Measurements from ENCODE around the gene FHOD1. TPM values are rescaled to one million over a fixed set of nuclear protein-coding genes. Genes with fewer than 3 reads are reported as not detected.

The FHOD1 gene
- total RNA-seq, 2 experiments from 2014 or later: 76.4 to 79.9 TPM

DNA sequence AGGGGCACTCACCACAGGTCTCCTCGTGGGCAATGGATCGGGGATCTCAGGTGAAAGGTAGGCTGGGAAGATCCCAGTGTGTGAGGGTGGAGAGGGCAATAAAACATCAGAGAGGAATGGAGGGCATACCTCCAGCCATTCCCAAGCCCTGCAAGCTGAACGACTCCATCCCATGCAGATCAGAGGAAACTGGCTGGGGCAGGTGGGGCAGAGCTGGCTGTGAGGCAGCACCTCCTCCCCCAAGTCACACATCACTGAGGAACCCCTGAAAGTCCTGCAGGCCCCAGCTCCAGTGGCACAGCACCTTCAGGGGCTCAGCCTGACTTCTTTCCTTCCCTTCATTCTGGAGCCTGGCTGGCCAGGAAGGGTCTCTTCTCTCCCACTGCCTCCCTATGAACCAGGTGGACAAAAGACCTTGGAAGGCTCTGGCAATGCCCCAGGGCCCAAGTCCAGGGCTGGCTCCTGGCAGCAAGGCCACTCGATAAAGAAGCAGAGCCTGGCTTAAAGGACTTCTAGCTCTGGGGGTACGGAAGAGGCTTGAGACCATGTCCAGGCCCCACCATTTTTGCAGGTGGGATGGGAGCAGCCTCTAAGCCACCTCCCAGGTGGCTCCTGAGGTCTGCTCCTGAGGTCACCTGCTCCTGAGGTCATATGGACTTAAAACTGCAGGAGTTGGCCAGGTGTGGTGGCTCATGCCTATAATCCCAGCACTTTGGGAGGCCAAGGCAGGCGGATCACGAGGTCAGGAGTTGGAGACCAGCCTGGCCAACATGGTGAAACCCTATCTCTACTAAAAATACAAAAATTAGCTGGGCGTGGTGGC lies 33.9 kb downstream of the FHOD1 start:
- Mint-ChIP-seq H3K27me3 (no peaks in the 10 kb centered on the region), H3K4me1 (no peaks in the 10 kb centered on the region), H3K9me3 (no peaks in the 10 kb centered on the region), H3K36me3 (no peaks in the 10 kb centered on the region), H3K27ac (no peak overlapping the region), H3K4me3 (no peak overlapping the region)
- no peak for DNase-seq

DNA sequence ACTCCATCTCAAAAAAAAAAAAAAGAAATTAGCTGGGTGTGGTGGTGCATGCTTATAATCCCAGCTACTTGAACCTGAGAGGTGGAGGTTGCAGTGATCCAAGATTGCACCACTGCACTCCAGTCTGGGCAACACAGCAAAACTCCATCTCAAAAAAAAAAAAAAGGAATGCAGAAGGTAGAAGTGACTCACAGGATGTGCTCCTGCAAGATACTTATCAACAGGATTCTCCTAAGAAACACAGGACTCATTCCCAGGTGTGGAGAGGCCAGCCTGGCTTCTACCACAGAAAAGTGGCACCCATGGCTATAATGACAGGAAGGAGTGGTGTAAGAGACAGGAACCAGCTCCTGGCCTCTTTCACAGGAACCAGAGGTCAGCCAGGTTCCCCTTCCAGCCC lies 34.5 kb downstream of the FHOD1 start:
- H3K27me3 Mint-ChIP-seq: no peaks in the 10 kb centered on the region
- no peaks in the 10 kb centered on the region for H3K9me3 Mint-ChIP-seq
- H3K27ac Mint-ChIP-seq: no peak overlapping the region
- DNase-seq: no peak
- H3K36me3 Mint-ChIP-seq: no peaks in the 10 kb centered on the region
- H3K4me1 Mint-ChIP-seq: no peaks in the 10 kb centered on the region
- H3K4me3 Mint-ChIP-seq: no peak overlapping the region

DNA sequence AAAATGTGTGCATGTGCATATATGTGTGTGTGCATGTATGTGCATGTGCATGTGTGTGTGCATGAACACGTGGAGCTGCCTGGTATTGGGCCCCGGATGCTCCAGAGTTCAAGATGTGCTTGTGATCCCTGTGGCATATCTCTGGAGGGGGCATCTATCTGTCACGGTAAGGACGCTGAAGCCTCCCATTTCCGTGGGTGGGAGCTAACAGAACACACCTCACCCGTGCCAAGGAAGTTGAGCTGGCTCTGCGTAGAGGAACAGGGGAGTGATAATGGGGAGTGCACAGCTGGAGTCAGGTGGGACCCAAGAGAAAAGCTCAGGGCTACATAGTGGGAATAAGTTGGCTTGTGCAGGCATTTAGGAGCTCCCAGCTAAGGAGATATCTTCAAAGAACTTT lies 35.6 kb downstream of the FHOD1 start:
- DNase-seq: no peak
- Mint-ChIP-seq H3K4me3 (no peak overlapping the region), H3K4me1 (no peaks in the 10 kb centered on the region), H3K27ac (no peak overlapping the region), H3K9me3 (no peaks in the 10 kb centered on the region), H3K27me3 (no peaks in the 10 kb centered on the region), H3K36me3 (no peaks in the 10 kb centered on the region)

DNA sequence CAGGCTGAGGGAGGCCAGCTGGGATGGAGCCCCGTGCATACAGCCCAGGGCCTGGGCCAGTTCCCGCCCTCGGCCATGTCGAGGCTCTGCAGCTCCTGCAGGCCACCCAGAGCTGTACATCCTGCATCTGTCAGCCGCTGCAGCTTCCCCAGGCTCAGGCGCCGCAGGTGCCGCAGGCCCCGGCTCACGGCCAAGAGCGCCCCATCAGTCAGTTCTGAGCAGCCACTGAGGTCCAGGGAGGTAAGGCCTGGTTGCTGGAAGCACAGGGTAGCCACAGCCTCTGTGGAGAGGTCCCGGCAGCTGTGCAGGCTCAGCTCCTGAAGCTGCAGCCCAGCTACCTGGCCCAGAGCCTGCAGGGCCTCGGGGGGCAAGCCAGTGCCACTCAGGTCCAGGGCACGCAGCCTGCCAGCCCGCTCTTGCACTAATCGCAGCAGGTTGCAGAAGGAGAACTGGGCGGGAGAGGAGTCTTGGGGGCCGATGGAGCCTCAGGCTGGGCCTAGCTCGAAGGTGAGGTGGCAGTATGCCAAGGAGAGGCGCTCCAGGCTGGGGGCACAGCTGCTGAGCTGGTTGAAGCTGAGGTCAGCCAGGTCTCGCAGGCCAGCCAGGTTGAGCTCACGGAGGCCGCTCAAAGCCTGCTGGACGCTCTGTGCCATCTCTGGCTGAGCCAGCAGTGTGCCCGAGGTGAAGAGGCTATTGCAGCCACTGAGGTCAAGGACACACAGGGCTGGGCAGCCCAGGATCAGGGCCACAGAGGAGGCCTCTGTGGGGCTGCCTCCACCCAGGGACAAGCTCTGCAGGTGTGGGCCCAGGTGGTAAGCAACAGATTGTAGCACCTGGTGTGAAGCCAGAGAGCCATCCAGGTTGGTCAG lies 37.0 kb downstream of the FHOD1 start:
- no peak overlapping the region for H3K27ac Mint-ChIP-seq
- DNase-seq: no peak
- H3K36me3 Mint-ChIP-seq: no peaks in the 10 kb centered on the region
- no peaks in the 10 kb centered on the region for H3K27me3 Mint-ChIP-seq
- H3K4me1 Mint-ChIP-seq: no peaks in the 10 kb centered on the region
- H3K9me3 Mint-ChIP-seq: no peaks in the 10 kb centered on the region
- no peak overlapping the region for H3K4me3 Mint-ChIP-seq

DNA sequence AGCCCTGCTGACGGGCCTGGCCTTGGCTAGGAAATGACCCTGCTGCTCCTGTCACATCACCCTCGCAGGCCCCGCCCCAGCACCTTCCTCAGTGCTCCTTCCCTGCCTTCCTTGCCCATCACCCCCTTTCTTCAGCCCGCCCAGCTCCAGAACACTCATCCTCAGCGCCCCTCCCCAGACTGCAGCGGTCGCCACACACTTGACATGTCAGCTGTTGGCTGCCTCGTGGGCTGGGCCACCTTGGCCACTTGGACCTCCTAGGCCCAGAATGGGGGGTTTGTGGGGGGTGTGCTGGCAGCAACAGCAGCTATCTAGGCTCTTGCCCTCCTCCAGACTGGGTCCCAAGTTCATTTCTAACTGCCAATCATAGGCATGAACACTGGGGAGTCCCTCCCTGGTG lies 37.7 kb downstream of the FHOD1 start:
- no peak for DNase-seq
- H3K27me3 Mint-ChIP-seq: no peaks in the 10 kb centered on the region
- no peak overlapping the region for H3K27ac Mint-ChIP-seq
- no peaks in the 10 kb centered on the region for H3K4me1 Mint-ChIP-seq
- no peaks in the 10 kb centered on the region for H3K9me3 Mint-ChIP-seq
- H3K36me3 Mint-ChIP-seq: no peaks in the 10 kb centered on the region
- H3K4me3 Mint-ChIP-seq: no peak overlapping the region

DNA sequence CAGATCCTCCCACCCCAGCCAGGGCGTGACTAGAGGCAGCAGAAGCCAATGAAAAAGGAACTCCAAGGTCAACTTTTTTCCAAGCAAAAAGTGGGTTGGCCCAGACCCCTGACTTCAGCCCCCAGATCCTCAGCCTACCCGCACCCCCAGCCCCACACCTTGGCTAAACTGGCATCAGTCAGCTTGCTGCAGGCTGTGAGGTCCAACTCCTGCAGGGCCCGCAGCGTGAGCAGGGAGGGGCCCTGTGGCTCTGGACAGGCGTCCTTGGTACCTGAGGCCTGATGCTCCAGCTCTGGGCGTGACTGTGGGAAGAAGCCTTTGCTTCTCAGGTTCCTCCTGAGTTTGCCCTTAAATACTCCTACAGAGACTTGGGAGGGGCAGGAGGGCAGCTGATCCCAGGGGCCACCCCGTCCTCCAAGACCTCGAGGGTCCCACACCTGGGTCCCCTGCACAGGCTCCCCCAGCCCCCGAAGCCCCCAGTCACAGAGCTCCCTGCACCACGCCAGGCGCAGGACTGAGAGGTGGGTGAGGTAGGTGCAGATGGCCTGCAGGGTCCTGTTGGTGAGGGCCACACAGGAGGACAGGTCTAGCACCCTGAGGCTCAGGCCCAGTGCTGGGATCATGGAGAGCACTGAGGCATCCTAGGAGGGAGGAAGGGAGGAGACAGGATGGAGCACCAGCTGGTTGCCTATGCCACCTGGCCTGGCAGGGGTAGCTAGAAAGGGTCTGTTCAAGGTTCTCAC lies 39.0 kb downstream of the FHOD1 start:
- Mint-ChIP-seq H3K27me3 (no peaks in the 10 kb centered on the region), H3K36me3 (no peaks in the 10 kb centered on the region), H3K27ac (no peak overlapping the region), H3K4me1 (no peaks in the 10 kb centered on the region), H3K4me3 (no peak overlapping the region), H3K9me3 (no peaks in the 10 kb centered on the region)
- no peak for DNase-seq

DNA sequence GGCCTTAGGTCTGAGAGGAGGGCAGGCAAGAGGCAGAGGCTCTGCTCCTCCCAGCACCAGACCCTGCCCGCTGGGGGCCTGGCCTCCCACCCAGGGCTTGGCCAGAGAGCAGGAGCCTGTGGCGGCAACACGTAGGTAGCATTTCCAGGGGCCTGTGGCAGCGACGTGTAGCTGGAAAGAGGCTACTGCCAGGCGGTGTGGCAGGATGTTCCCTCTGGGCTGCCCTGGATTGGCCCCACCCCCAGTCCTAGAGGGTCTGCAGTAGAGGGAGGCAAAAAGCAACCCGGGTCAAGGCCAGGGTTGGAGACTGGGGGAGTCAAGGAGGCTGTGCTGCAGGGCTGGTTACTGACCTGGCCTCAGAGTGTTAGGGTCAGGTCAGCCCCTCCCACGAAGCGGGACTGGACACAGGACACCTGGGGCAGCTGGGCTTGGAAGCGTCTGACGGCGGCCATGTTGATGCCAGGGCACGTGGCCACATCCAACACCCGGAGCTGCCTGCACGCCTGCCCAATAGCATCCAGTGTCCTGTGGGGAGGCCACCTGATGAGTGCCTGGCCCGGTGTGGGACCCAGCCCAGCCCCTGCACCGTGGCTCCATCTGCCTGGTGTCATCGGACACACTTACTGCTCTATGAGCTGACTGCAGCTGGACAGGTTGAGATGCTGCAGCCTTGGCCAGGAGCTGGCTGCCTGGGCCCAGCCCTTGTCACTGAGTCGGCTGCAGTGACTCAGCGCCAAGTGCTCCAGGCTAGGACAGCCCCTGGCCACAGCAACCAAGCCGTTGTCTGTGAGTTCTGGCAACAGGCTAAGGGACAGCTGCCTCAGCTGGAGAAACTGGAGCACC lies 39.8 kb downstream of the FHOD1 start:
- Mint-ChIP-seq H3K9me3 (no peaks in the 10 kb centered on the region), H3K36me3 (no peaks in the 10 kb centered on the region), H3K4me1 (no peaks in the 10 kb centered on the region), H3K27me3 (no peaks in the 10 kb centered on the region), H3K4me3 (no peak overlapping the region), H3K27ac (no peak overlapping the region)
- no peak for DNase-seq

DNA sequence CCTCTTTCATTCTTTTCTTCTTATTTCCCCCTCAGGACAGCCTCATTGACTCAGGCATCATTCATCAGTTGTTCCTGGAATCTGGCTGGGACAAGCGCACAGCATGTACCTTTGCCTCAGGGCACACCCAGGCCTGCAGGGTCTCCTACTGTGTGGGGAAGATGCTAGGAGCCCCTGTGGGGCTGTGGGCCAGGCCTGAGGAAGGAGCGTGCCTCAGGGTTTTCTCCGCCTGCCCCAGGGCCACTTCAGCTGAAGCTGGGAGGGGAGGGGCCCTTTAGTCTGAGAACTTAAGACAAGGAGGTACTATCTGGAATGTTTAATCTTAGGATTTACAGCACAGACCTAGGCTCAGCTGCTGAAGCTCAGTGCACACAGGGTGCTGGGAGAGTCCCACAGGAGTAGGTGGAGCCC lies 40.4 kb downstream of the FHOD1 start:
- no peaks in the 10 kb centered on the region for H3K9me3 Mint-ChIP-seq
- H3K36me3 Mint-ChIP-seq: no peaks in the 10 kb centered on the region
- H3K27ac Mint-ChIP-seq: no peak overlapping the region

DNA sequence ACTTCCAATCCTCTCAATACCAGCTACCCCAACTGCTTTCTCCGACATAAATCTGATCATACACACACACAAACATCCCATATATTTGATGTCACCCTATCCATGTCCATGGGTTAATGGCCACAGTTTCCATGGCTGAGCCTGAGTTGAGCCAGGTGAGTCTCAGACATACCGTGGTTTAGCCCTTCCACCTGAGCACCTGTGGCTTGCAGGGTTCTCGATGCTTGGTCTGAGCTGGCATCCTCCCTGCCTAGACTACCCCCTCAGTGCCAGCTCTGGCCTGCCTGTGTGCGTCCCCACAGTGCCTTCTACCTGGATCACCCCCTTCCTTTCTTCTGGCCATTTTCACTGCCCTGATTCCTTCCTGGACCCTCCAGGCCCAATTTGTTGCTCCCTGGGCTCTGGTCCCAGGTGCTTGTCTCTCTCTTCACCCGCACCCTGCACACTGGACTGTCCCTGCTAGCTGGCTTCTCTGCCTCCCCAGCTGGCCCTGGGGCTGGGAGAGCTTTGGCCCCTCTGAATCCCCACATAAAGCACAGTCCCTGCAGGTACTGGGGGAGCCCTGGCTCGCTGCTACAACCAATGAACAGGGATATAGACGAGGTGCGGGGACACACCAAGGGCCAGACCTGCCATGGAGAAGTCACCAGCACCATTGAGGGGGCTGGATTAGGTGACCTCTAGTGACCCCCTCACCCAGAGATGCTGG lies 41.0 kb downstream of the FHOD1 start:
- H3K27me3 Mint-ChIP-seq: no peaks in the 10 kb centered on the region
- DNase-seq: no peak
- H3K27ac Mint-ChIP-seq: peak overlapping the region; percentile 16
- H3K4me1 Mint-ChIP-seq: no peaks in the 10 kb centered on the region
- no peak overlapping the region for H3K4me3 Mint-ChIP-seq
- no peaks in the 10 kb centered on the region for H3K36me3 Mint-ChIP-seq
- H3K9me3 Mint-ChIP-seq: no peaks in the 10 kb centered on the region

More for the DNA sequence above, 40.4 kb downstream of the FHOD1 start:
- DNase-seq: no peak
- H3K4me1 Mint-ChIP-seq: no peaks in the 10 kb centered on the region
- H3K4me3 Mint-ChIP-seq: no peak overlapping the region
- H3K27me3 Mint-ChIP-seq: no peaks in the 10 kb centered on the region

DNA sequence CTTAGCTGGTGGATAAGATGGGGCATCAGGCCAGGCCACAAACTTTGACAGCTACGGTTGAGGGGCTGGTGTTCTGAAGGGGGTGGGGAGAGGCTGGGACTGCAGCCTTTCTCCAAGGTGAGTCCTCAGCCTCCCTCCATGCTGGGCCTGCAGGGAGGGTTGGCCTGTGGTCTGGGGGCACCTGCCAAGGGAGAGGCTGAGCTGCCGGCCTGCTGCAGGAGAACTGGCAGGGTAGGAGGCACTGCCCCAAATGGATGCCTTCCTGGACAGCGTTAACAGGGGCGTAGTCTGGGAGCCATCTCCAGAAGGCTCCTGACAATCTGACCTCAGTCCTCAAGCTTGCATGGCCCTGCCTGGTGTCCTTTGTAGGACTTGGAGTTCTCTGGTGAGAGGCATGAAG lies 43.2 kb downstream of the FHOD1 start:
- H3K27ac Mint-ChIP-seq: no peak overlapping the region
- no peaks in the 10 kb centered on the region for H3K27me3 Mint-ChIP-seq
- H3K36me3 Mint-ChIP-seq: peaks cover 3% of the 10 kb centered on the region
- no peak overlapping the region for H3K4me3 Mint-ChIP-seq
- no peak for DNase-seq
- no peaks in the 10 kb centered on the region for H3K4me1 Mint-ChIP-seq
- no peaks in the 10 kb centered on the region for H3K9me3 Mint-ChIP-seq

DNA sequence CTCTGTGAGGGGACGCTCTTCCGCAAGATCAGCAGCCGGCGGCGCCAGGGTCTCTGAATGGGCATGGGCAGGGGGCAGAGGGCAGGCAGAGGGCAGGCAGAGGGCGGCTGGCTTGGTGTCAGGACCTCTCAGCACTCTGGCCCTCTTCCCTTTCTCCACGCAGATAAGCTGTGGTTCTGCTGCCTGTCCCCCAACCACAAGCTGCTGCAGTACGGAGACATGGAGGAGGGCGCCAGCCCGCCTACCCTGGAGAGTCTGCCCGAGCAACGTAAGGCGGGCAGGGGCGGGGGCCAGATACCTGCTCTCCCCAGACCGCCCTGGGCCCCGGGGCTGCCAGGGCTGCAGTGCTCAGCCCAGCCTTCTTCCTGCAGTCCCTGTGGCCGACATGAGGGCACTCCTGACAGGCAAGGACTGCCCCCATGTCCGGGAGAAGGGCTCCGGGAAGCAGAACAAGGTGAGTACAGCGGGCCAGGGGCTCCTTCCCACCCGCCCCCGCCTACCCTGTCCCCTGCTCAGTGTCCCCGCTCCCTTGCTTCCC lies 44.3 kb downstream of the FHOD1 start:
- H3K9me3 Mint-ChIP-seq: no peaks in the 10 kb centered on the region
- peaks cover 3% of the 10 kb centered on the region for H3K36me3 Mint-ChIP-seq
- H3K4me1 Mint-ChIP-seq: no peaks in the 10 kb centered on the region
- no peak for DNase-seq
- H3K27ac Mint-ChIP-seq: no peak overlapping the region
- no peaks in the 10 kb centered on the region for H3K27me3 Mint-ChIP-seq
- no peak overlapping the region for H3K4me3 Mint-ChIP-seq

DNA sequence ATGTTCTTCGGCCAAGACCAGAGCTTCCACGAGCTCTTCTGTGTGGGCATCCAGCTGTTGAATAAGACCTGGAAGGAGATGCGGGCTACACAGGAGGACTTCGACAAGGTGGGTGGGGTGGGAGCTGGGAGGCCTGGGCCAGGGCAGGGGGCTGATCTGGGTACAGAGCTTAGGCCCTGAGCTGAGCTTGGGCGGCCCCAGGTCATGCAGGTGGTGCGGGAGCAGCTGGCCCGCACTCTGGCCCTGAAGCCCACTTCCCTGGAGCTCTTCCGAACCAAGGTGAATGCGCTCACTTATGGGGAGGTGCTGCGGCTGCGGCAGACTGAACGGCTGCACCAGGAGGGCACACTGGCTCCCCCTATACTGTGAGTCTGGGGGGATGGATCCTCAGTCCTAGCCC lies 44.9 kb downstream of the FHOD1 start:
- H3K27ac Mint-ChIP-seq: no peak overlapping the region
- H3K4me1 Mint-ChIP-seq: no peaks in the 10 kb centered on the region
- H3K36me3 Mint-ChIP-seq: peaks cover 3% of the 10 kb centered on the region
- no peak for DNase-seq
- no peak overlapping the region for H3K4me3 Mint-ChIP-seq
- H3K27me3 Mint-ChIP-seq: no peaks in the 10 kb centered on the region
- no peaks in the 10 kb centered on the region for H3K9me3 Mint-ChIP-seq

DNA sequence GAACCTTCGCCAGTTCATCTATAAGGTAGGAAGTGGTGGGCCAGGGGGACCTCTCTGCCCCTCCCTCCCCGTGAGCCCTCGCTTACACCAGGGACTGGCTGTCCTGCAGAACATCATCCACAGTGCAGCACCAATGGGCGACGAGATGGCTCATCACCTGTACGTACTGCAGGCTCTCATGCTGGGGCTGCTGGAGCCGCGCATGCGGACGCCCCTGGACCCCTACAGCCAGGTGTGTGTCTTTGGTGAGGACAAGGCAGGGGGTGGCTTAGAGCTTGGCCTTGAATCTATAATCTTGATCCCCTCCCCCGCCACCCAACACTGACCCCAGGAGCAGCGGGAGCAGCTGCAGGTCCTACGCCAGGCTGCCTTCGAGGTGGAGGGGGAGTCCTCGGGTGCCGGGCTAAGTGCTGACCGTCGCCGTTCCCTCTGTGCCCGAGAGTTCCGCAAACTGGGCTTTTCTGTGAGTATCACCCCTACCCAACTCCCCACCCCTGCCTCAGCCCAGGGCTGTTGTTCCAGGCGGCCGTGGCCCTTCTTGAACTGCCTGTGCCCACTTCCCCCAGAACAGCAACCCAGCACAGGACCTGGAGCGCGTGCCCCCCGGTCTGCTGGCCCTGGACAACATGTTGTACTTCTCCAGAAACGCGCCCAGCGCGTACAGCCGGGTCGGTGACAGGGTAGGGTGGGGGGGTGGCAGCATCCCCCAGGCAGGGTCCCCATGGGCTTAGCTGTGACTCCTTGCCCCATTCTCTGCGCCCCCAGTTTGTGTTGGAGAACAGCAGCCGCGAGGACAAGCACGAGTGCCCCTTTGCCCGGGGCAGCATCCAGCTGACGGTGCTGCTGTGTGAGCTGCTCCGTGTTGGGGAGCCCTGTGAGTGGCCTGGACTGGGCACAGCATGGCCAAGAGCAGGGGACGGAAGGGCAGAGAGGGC lies 45.6 kb downstream of the FHOD1 start:
- DNase-seq: no peak
- no peak overlapping the region for H3K27ac Mint-ChIP-seq
- H3K36me3 Mint-ChIP-seq: peaks cover 7% of the 10 kb centered on the region
- no peaks in the 10 kb centered on the region for H3K9me3 Mint-ChIP-seq
- H3K4me3 Mint-ChIP-seq: no peak overlapping the region
- peaks cover 2% of the 10 kb centered on the region for H3K4me1 Mint-ChIP-seq
- no peaks in the 10 kb centered on the region for H3K27me3 Mint-ChIP-seq
